ENCODE measurements around the gene PCNP.
"Not testable (repeated sequence)": the region's sequence is repeated elsewhere in the genome, so short reads cannot be mapped to it uniquely, and the experiment has no call there.

The PCNP gene

DNA sequence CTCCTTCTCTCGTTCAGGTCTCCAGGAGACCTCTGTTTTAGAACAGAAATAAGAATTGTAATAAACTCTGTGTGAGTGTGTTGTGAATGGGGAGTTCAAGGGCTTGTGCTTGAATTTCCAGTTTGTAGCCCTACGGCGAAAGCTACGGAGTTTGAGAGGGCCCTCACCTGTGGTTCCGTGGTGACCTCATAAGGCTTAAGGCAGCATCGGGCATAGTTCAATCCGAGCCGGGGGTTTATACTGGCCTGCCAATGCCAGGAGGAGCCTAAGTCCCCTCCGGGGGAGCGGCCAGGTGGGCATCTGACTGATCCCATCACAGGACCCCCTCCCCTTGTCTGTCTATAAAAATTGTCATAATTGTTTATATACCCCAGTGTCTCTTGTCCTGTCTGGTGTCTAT lies 59.2 kb downstream of the PCNP start:
- DNase-seq (ENCODE audit: low spot score), result no peak

DNA sequence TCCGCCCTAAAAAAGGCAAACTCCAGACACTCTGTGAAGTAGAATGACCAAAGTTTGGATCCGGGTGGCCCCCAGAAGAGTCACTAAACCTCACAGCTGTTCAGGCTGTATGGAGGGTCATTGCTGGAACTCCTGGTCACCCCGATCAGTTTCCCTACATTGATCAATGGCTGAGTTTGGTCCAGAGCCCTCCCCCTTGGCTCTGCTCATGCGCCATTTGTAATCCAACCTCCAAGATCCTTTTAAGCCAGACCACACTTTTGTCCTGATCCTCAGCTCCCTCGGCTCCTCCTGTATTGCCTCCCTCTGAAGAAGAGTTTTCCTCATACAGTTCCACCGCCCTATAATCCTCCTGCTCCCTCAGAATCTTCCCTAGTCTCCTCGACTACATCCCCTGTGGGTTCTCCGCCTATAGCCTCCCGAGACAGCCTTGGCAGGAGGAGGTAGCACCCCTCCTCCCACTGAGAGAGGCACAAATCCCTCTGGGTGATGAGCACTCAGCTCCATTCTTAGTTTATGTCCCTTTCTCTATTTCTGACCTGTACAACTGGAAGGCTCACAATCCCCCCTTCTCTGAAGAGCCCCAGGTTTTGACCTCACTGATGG lies 60.7 kb downstream of the PCNP start:
- no peak for DNase-seq (ENCODE audit: low spot score)

DNA sequence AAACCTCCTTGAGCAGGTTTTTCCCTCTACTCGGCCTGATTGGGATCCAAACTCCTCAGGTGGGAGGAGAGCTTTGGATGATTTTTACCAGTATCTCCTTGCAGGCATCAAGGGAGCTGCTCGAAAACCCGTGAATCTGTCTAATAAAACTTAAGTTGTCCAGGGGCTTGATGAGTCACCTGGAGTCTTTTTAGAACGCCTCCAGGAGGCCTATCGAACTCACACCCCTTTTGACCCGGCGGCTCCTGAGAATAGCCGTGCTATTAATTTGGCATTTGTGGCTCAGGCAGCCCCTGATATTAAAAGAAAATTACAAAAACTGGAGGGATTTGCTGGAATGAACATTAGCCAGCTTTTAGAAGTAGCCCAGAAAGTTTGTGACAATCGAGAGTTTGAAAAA lies 61.4 kb downstream of the PCNP start:
- DNase-seq (ENCODE audit: low spot score), result no peak

DNA sequence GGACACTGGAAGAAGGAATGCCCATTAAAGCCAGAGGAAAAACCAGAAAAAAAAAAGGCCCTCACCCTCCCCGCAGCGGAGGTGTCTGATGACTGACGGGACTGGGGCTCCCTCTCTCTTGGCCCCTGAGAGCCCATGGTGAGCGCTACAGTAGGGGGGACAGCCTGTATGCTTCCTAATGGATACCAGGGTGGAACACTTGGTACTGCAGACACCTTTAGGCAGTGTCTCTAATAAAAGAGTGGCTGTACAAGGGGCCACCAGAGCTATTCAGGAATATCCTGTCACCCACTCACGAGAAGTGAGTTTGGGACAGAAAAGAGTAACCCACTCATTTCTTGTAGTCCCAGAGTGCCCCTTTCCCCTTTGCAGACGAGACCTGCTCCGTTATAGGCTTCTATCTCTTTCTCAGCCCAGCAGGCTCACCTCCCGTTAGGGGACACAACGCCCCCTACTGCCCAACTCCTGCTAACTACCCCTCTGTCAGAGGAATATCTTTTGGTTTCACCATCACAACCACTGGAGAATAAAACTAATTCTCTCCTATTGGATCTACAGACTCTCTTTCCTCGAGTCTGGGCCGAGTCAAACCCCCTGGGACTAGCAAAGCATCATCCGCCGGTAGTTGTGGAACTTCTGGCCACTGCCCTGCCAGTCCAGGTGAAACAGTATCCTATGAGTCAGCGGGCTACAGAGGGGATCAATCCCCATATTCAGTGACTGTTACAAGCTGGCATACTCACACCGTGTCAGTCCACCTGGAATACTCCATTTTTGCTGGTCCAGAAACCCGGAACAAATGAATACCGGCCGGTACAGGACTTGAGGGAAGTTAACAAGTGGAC lies 62.2 kb downstream of the PCNP start:
- DNase-seq (ENCODE audit: low spot score), result peak; percentile 31

DNA sequence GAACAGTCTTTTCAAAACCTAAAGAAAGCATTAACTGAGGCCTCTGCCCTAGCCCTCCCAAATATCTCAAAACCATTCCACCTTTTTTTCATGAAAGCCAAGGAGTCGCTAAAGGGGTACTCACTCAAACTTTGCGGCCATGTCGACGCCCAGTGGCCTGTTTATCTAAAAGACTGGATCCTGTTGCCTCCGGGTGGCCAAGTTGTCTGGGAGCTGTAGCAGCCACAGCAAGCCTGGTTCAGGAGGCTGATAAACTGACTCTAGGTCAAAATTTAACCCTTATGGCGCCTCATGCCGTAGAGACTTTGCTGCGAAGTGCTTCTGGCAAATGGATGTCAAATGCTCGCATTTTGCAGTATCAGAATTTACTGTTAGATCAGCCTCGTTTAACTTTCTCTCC lies 63.5 kb downstream of the PCNP start:
- DNase-seq (ENCODE audit: low spot score), result no peak

DNA sequence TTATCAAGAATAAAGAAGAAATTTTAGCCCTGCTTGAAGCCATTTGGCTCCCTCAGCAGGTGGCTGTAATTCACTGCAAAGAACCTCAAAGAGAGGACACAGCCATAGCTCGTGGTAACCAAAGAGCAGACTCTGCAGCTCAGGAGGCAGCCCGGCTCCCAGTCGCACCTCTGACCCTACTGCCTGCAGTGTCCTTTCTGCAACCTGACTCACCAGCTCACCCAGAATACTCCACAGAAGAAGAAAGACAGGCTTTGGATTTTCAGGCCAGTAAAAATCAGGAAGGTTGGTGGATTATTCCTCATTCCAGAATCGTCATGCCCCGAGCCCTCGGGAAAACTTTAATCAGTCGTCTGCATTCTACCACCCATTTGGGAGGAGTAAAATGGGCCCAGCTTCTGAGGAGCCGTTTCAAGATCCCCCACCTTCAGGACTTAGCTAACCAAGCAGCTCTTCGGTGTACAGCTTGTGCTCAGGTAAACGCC lies 64.3 kb downstream of the PCNP start:
- peak; percentile 16 for DNase-seq (ENCODE audit: low spot score)

DNA sequence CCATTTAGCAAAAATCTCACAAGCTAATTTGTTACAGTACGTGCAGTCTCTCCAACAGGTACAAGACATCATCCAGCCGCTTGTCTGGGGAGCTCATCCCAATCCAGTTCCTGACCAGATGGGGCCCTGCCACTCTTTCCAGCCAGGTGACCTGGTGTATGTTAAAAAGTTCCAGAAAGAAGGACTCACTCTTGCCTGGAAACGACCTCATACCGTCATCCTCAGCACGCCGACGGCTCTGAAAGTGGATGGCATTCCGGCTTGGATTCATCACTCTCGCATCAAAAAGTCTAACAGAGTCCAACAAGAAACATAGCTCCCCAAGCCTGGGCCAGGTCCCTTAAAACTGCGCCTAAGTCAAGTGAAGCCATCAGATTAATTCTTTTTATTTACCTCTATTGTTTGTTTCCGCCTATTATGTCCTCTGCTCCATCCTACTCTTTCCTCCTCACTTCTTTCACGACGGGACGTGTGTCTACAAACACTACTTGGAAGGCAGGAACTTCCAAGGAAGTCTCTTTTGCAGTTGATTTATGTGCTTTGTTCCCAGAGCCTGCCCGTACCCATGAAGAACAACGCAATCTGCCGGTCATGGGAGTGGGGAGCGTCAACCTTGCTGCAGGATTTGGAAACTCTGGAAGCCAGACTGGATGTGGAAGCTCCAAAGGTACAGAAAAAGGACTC lies 65.4 kb downstream of the PCNP start:
- DNase-seq (ENCODE audit: low spot score), result no peak

DNA sequence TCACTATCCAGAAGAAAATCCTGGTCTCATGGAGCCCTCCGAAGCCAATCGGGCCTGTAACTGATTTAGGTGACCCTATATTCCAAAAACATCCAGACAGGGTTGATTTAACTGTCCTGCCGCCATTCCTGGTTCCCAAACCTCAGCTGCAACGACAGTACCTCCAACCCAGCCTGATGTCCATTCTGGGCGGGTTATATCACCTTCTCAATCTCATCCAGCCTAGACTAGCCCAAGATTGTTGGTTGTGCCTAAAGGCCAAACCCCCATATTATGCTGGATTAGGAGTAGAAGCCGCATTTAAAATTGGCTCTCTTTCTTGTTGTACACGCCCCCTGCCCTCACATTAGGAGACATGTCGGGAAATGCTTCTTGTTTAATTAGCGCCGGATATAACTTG lies 66.3 kb downstream of the PCNP start:
- DNase-seq (ENCODE audit: low spot score), result no peak

DNA sequence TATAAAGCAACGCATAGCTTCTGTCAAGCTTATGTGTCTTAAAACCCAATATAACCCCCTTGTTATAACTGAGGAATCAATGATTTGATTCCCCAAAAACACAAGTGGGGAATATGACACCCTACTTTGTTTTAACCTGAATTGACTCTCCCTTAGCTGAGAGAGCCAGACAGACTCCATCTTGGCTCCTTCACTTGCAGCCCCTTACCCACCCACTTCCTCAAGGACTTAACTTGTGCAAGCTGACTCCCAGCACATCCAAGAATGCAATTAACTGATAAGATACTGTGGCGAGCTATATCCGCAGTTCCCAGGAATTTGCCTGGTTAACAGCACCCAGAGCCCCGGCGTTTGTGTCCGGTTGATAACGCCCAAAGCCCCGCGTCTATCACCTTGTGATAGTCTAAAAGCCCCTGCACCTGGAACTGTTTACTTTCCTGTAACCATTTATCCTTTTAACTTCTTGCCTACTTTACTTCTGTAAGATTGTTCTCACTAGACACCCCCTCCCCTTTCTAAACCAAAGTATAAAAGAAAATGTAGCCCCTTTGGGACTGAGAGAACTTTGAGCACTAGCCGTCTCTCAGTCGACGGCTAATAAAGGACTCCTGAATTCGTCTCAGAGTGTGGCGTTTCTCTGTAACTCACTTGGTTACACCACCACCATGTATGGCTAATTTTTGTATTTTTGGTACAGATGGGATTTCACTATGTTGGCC lies 67.6 kb downstream of the PCNP start:
- not testable (repeated sequence) for DNase-seq (ENCODE audit: low spot score)

DNA sequence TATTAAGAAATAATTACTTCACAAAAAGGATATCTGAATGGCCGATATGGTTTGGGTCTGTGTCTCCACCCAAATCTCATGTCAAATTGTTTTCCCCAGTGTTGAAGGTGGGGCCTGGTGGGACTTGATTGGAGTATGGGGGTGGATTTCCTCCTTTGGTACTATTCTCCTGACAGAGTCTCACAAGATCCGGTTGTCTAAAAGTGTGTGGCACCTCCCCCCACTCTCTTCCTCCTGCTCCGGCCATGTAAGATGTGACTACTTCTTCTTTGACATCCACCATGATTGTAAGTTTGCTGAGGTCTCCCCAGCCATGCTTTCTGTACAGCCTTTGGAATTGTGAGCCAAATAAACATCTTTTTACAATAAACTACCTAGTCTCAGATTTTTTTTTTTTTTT lies 68.5 kb downstream of the PCNP start:
- no peak for DNase-seq (ENCODE audit: low spot score)

DNA sequence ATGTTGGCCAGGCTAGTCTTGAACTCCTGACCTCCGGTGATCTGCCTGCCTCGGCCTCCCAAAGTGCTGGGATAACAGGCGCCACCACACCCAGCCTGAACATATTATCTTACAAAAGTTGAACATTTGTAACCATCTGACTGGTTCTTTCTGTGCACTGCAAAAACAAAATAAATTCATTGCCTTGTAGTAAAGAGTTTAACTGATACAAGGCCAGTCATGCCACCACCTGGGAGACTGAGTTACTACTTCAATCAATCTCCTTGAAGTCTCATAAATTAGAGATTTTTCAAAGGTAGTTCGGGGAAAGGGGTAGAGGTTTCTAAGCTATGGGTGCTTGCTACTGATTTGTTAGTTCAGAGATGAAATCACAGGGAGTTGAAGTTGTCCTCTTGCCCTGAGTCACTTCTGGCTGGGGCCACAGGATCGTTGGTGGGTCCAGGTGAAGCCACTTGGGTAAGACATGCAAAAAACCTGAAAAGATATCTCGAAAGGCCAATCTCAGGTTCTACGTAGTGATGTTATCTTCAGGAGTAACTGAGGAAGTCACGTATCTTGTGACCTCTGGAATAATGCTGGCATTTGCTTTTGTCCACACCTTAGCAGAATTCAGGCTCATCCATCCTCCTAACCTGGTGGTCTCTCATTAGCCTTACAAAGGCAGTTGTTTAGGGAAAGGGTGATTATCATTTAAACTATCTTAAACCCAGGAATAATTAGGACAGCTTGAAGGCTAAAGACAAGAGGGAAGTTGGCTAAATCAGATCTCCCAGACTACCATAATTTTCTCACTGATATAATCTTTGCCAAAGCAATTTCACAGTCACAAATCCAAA lies 69.2 kb downstream of the PCNP start:
- no peak for DNase-seq (ENCODE audit: low spot score)
